Tracheal epithelial cell (primary cell): ENCODE data around the gene DENND1B. TPM values are rescaled to one million over a fixed set of nuclear protein-coding genes. Genes with fewer than 3 reads are reported as not detected.

Source experiments
- total RNA-seq: library from RNA; depleted of rRNA; stranded (reverse); fragments of >200 nt; gene quantifications from 2 replicates; pipeline ENCODE4 v1.2.1, GENCODE V29; 2014

Gene DENND1B, protein sequence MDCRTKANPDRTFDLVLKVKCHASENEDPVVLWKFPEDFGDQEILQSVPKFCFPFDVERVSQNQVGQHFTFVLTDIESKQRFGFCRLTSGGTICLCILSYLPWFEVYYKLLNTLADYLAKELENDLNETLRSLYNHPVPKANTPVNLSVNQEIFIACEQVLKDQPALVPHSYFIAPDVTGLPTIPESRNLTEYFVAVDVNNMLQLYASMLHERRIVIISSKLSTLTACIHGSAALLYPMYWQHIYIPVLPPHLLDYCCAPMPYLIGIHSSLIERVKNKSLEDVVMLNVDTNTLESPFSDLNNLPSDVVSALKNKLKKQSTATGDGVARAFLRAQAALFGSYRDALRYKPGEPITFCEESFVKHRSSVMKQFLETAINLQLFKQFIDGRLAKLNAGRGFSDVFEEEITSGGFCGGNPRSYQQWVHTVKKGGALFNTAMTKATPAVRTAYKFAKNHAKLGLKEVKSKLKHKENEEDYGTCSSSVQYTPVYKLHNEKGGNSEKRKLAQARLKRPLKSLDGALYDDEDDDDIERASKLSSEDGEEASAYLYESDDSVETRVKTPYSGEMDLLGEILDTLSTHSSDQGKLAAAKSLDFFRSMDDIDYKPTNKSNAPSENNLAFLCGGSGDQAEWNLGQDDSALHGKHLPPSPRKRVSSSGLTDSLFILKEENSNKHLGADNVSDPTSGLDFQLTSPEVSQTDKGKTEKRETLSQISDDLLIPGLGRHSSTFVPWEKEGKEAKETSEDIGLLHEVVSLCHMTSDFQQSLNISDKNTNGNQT
- total RNA-seq, result 14.2 and 18.5 TPM in 2 replicates

DNA sequence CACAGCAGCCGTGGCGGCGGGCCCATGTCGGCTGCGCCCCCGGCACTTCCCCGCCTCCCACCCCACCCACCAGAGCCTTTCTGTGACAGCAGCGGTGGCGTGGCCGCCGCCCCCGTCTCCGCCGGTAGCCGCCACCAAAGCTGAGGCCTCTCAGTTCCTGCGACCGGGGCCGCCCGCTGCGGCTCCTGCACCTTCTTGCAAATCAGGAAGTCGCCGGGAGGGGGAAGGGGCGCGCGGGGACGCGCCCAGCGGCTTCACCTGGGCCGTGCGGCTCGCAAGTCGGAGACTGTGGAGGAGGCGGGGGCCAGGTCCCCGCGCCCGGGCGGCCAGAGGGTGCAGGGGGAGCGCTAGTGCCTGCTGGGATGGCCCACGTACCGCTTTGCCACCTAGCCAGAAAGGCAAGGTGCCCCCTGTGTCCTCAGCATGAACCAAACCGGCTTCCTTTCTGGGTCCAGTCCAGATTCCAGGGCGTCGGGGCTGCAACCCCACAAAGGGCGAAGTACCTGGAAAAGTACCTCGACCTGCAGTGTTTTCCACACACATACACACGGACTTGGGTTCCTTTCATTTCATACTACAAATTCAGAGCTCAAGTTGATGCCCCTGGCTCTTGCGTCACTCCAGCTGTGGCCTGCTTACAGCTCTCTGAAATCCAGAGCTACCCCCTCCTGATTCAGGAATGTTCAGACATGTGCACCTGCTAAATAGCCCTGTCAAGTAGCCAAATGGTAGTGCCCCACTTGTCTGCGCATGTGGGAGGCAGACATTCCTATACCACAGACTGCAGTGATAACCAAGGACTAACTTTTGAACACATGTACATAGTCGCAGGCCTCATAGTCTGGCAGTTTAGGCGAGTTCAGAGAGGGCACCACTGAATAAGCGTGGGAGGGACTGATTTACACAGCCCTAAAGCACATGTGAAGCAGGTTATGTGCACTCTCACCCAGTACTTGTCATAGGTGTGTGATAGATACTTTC lies at the start of gene DENND1B:
DENND1B (minus strand) TSS at position 199 of the 981 bp plus-strand sequence. CDS start 325 bp downstream, outside the sequence.

Other genes with a start within 250 kb of the DENND1B start
- gene C1orf53, start 127.2 kb upstream of the DENND1B start, total RNA-seq, result 1.7 and 3.2 TPM in 2 replicates
- not detected in 2 replicates for gene LHX9, start 141.9 kb upstream of the DENND1B start, total RNA-seq